HL-60/S4 treated with retinoic acid at 250 ng/mL for 4 days and 3 days (cell line): Measurements from ENCODE around the gene SUSD1.

ENCODE experiments used
- in situ Hi-C: fragments of 300-500 bp; cut with MboI; formaldehyde crosslinking; loops from 2 replicates; pipeline ENCODE4 v1.7.0; 2022; ENCODE audit warnings: low sequenced_read_pairs

The SUSD1 gene

DNA sequence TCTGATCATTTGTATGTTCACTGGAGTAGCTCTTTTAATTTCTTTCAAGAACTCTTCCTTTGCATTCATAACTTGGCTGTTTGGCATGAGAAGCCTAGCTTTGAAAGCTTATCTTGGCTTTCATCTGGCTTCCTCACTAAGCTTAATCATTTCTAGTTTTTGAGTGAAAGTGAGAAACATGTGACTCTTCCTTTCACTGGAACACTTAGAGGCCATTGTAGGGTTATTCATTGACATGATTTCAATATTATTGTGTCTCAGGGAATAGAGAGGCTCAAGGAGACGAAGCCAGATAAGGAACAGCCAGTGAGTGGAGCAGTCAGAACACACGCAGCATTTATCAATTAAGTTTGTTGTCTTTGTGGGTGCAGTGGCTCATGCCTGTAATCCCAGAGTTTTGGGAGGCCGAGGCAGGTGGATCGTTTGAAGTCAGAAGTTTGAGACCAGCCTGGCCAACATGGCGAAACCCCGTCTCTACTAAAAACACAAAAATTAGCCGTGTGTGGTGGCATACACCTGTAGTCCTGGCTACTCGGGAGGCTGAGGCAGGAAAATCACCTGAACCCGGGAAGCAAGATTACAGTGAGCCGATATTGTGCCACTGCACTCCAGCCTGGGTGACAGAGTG, 180.2 kb downstream of the SUSD1 start:
- in situ Hi-C loops = no loop called here

DNA sequence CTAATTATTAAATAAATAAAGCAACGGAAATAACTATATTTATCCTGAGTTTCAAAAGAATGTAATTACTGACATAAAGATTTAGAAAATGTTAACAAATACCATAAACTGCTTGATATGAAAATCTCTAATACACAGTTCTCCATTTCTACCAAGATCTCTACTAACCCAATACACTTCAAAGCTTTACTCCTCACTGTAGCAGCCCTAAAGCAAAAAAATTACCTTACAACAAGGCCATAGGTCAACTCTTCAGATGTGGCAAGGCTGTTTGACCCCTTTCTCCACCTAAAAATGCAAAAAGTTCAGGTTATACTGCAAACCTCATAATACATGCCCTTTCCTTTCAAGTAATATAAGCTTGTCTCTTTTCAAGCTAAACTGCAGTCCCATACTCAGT, 181.8 kb downstream of the SUSD1 start:
- in situ Hi-C loops = no loop called here

DNA sequence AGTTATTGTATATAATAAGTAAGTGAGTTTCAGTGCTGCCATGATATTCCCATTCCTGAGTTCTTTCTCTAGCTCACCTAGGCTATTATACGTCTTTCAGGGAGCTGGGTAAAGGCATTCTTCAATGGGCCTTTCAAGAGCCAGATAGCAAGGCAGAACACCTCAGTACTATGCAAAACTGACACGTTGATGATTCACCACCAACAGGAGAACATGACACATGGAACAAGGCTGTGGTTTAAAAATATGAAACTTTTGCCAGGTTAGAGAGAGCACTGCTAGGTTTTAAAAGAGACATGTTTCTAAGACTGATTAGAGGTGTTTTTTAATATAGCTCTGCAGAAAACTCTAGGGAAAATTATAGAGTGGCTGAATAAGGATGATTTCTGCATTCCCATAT, 182.6 kb downstream of the SUSD1 start:
- in situ Hi-C loops = no loop called here

DNA sequence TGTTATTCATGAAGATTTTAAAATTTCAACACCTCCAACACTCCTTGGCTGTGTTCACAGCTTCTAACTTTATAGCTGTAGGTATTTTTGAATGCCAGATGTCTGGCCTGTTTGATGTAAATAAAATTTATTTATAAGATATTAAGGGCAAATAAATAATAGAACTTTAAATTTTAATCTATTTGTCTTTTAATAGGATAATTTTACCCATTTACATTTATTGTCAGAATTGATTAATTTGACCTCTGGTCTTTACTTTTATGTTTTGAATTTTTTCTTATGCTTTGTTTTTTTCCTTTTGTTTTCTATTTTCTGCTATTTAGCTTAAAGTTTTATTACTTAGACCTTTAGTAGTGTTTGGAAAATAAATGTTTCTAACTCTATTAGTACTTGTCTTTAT, 183.9 kb downstream of the SUSD1 start:
- in situ Hi-C loops = no loop called here
